ENCODE results near the gene EML6.

- no peak for TF ChIP-seq CTCF (IDR thresholded peaks at IDR 0.05)
- TF ChIP-seq POLR2A (IDR thresholded peaks at IDR 0.05) = no peak
These were observed 195.3 kb downstream of the EML6 start for GRCh38 chr2:54918647-54919280.
